WTC11 (cell line): ENCODE results near the gene RHBG. TPM values are rescaled to one million over a fixed set of nuclear protein-coding genes. Genes with fewer than 3 reads are reported as not detected.

Experiments
- ATAC-seq: fragments of 200-7000 bp; cut with Tn5 transposase; 2 replicates; pipeline ENCODE4 v1.10.0; 2021; ENCODE audit warnings: mild to moderate bottlenecking, moderate library complexity
- CTCF ChIA-PET: fragments of 300-600 bp; sonication (Branson Sonifier 250); formaldehyde crosslinking; loops from one replicate; lab custom pipeline; 2021; ENCODE audit warnings: antibody characterized with exemption; lab: Charles Lee
- POLR2A ChIA-PET: fragments of 350-600 bp; sonication (Branson Sonifier 250); formaldehyde crosslinking; loops from one replicate; lab custom pipeline; 2021; ENCODE audit warnings: antibody characterized with exemption; lab: Charles Lee
- DNase-seq: peaks from one replicate; pipeline ENCODE4 v3.0.0; 2021; ENCODE audit warnings: low spot score
- H3K27ac Mint-ChIP-seq: 2 replicates; pipeline ENCODE4 v1.8.0; 2021; ENCODE audit warnings: mixed read lengths
- H3K27me3 Mint-ChIP-seq: 2 replicates; pipeline ENCODE4 v1.8.0; 2021; ENCODE audit warnings: low read depth, mild to moderate bottlenecking, moderate library complexity, mixed read lengths
- H3K36me3 Mint-ChIP-seq: 2 replicates; pipeline ENCODE4 v1.8.0; 2021; ENCODE audit warnings: mixed read lengths
- H3K4me1 Mint-ChIP-seq: 2 replicates; pipeline ENCODE4 v1.8.0; 2022; ENCODE audit warnings: mixed read lengths
- H3K4me3 Mint-ChIP-seq: 2 replicates; pipeline ENCODE4 v1.8.0; 2021; ENCODE audit warnings: mild to moderate bottlenecking, moderate library complexity, mixed read lengths
- H3K9me3 Mint-ChIP-seq: 2 replicates; pipeline ENCODE4 v1.8.0; 2021; ENCODE audit warnings: mixed read lengths
- AR ChIP-seq: fragments of 250-450 bp; sonication (Bioruptor Pico); IDR thresholded peaks from 2 replicates; pipeline ENCODE4 v1.9.0; 2021; ENCODE audit warnings: mild to moderate bottlenecking
- CBFB ChIP-seq: sonication (generic); formaldehyde crosslinking; IDR thresholded peaks from 2 replicates; pipeline ENCODE4 v1.8.1; 2022; ENCODE audit warnings: mild to moderate bottlenecking, low read depth, missing genetic modification reagents
- E2F4 ChIP-seq: sonication (generic); formaldehyde crosslinking; IDR thresholded peaks from 2 replicates; pipeline ENCODE4 v1.8.1; 2022; ENCODE audit warnings: low read depth, mild to moderate bottlenecking, moderate library complexity, missing genetic modification reagents, borderline replicate concordance
- FOXP1 ChIP-seq: sonication (generic); formaldehyde crosslinking; IDR thresholded peaks from 2 replicates; pipeline ENCODE4 v1.8.0; 2022; ENCODE audit warnings: missing genetic modification reagents, mild to moderate bottlenecking, moderate library complexity, borderline replicate concordance
- HMGXB4 ChIP-seq: sonication (generic); formaldehyde crosslinking; IDR thresholded peaks from 2 replicates; pipeline ENCODE4 v1.8.1; 2023; ENCODE audit warnings: mild to moderate bottlenecking, moderate library complexity, missing genetic modification reagents
- NFYB ChIP-seq: sonication (generic); formaldehyde crosslinking; conservative IDR thresholded peaks from 2 replicates; pipeline ENCODE4 v1.8.0; 2022; ENCODE audit warnings: low read depth, missing genetic modification reagents
- SP1 ChIP-seq: sonication (generic); formaldehyde crosslinking; conservative IDR thresholded peaks from 2 replicates; pipeline ENCODE4 v1.8.1; 2022; ENCODE audit warnings: missing genetic modification reagents
- STAT6 ChIP-seq: sonication (generic); formaldehyde crosslinking; conservative IDR thresholded peaks from 2 replicates; pipeline ENCODE4 v1.8.1; 2023; ENCODE audit warnings: mild to moderate bottlenecking, low read depth, missing genetic modification reagents, moderate library complexity
- TP53 ChIP-seq: sonication (generic); formaldehyde crosslinking; IDR thresholded peaks from 2 replicates; pipeline ENCODE4 v1.8.1; 2023; ENCODE audit warnings: mild to moderate bottlenecking, missing genetic modification reagents
- ZNF219 ChIP-seq: sonication (generic); formaldehyde crosslinking; IDR thresholded peaks from 2 replicates; pipeline ENCODE4 v1.8.0; 2023; ENCODE audit warnings: missing genetic modification reagents, mild to moderate bottlenecking, borderline replicate concordance
- ZNF423 ChIP-seq: fragments of 250-450 bp; sonication (Bioruptor Pico); IDR thresholded peaks from 2 replicates; pipeline ENCODE4 v2.1.2; 2022; ENCODE audit warnings: mild to moderate bottlenecking, moderate library complexity
- ZNF532 ChIP-seq: fragments of 250-450 bp; sonication (Bioruptor Pico); IDR thresholded peaks from 2 replicates; pipeline ENCODE4 v1.9.0; 2021; ENCODE audit warnings: mild to moderate bottlenecking, borderline replicate concordance
- total RNA-seq: library from RNA; stranded (reverse); gene quantifications from 3 replicates; pipeline ENCODE4 v1.2.3, GENCODE V29; 2021

Gene RHBG
- total RNA-seq, 1 experiment from 2014 or later = 1.9 TPM

GRCh38 chr1:156346636-156347035 is 22.4 kb upstream of the RHBG start (continued):
- TF ChIP-seq E2F4 (CRISPR knock-in tag) = no peak
- TF ChIP-seq, all 79 proteins: peak for 0

- ChIA-PET CTCF (interaction anchor here (0.6 to 1.9 kb wide), 5 partner anchors 9 to 133 kb away, joined by 3 to 11 read pairs (median 4); no protein-coding TSS in a partner anchor), POLR2A (no interaction called here)
- no peak overlapping the region for H3K4me3 Mint-ChIP-seq
Measured at GRCh38 chr1:156347331-156347730, 21.7 kb upstream of the RHBG start.

More at GRCh38 chr1:156347331-156347730, 21.7 kb upstream of the RHBG start:
- Mint-ChIP-seq H3K9me3 (no peaks in the 10 kb centered on the region), H3K27me3 (no peaks in the 10 kb centered on the region), H3K4me1 (no peaks in the 10 kb centered on the region), H3K36me3 (no peaks in the 10 kb centered on the region), H3K27ac (no peak overlapping the region)
- ATAC-seq (no peak), DNase-seq (no peak)
- TF ChIP-seq ZNF219 (CRISPR knock-in tag) = no peak
- no peak for TF ChIP-seq ZNF532 (CRISPR knock-in tag)
- no peak for TF ChIP-seq E2F4 (CRISPR knock-in tag)
- TF ChIP-seq ZNF423 (CRISPR knock-in tag) = no peak
- no peak for TF ChIP-seq TP53 (CRISPR knock-in tag)
- no peak for TF ChIP-seq AR
- TF ChIP-seq HMGXB4 (CRISPR knock-in tag) = no peak
- TF ChIP-seq NFYB (CRISPR knock-in tag) = no peak
- TF ChIP-seq STAT6 = no peak
- TF ChIP-seq CBFB (CRISPR knock-in tag) = no peak
- no peak for TF ChIP-seq FOXP1 (CRISPR knock-in tag)
- no peak for TF ChIP-seq SP1
